Lower lobe of right lung (tissue), 2 donors: Measurements from ENCODE around the gene KRTAP2-2. TPM values are rescaled to one million over a fixed set of nuclear protein-coding genes. Genes with fewer than 3 reads are reported as not detected.
"Not testable (repeated sequence)": the region's sequence is repeated elsewhere in the genome, so short reads cannot be mapped to it uniquely, and the experiment has no call there.

Experiments
- ATAC-seq, 2 donors: fragments of 200-7000 bp; cut with Tn5 transposase; one replicate each; pipeline ENCODE4 v1.9.1; 2020 to 2022; ENCODE audit warnings: mild to moderate bottlenecking in 2 of 2, moderate library complexity in 2 of 2
- DNase-seq: peaks from one replicate; pipeline ENCODE4 v3.0.0-alpha.2; 2020
- H3K27ac ChIP-seq: fragments of 200-600 bp; one replicate; pipeline ENCODE4 v1.8.0; 2022
- H3K27me3 ChIP-seq: fragments of 200-600 bp; one replicate; pipeline ENCODE4 v1.8.0; 2022; ENCODE audit warnings: low read depth
- H3K36me3 ChIP-seq: fragments of 200-600 bp; one replicate; pipeline ENCODE4 v1.8.0; 2022; ENCODE audit warnings: mild to moderate bottlenecking
- H3K4me1 ChIP-seq: fragments of 200-600 bp; one replicate; pipeline ENCODE4 v1.8.0; 2022
- H3K4me3 ChIP-seq: fragments of 200-600 bp; one replicate; pipeline ENCODE4 v1.8.0; 2022; ENCODE audit warnings: mild to moderate bottlenecking
- H3K9me3 ChIP-seq: fragments of 200-600 bp; one replicate; pipeline ENCODE4 v1.8.0; 2022
- intact Hi-C: fragments of 100-400 bp; cut with DNase I; formaldehyde crosslinking; loops from one replicate; pipeline ENCODE4 v1.11.0; 2022
- long read RNA-seq: library from polyadenylated mRNA; unstranded; transcript quantifications from one replicate; pipeline ENCODE4 v2.0.0, GENCODE V29; 2021
- total RNA-seq: library from RNA; stranded (reverse); fragmentation: NEBNext Ultra II Directional; extraction: Animal tissue kit (Norgen Biotek cat#: 25700); gene quantifications from one replicate; pipeline ENCODE4 v1.2.1, GENCODE V29; 2021
- TF ChIP-seq, protein P1 (sequence below): fragments of 200-600 bp; IDR thresholded peaks from one replicate; pipeline ENCODE4 v1.8.0; 2022; ENCODE audit warnings: antibody characterized with exemption, mild to moderate bottlenecking
- donor health status: DM: no; HTN: yes; CAD: no; lungs with severe emphysema.

Gene KRTAP2-2, protein sequence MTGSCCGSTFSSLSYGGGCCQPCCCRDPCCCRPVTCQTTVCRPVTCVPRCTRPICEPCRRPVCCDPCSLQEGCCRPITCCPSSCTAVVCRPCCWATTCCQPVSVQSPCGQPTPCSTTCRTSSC
- total RNA-seq, result not detected
- long read RNA-seq, result 0 reads

DNA sequence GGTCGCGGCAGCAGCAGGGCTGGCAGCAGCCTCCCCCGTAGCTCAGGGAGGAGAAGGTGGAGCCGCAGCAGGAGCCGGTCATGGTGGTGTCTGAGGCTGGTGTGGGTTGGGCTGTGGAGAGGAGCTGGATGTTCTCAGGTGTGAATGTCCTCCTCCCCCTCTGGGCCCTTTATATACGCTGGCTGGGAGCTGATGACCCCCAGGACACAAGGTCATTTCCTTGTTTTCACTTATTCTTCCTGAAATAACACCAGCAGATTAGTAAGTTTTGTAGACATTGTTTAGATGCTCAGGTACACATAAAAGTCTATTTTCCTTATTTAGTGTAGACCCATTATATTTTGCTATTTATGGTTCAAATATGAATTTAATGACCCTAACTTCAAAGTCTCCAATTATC lies at the start of gene KRTAP2-2:
Gene KRTAP2-2, minus strand, starts transcription at position 101 of the 400 bp plus-strand sequence. Its CDS starts 19 bp downstream, at position 82.
- ATAC-seq, result not testable (repeated sequence)

DNA sequence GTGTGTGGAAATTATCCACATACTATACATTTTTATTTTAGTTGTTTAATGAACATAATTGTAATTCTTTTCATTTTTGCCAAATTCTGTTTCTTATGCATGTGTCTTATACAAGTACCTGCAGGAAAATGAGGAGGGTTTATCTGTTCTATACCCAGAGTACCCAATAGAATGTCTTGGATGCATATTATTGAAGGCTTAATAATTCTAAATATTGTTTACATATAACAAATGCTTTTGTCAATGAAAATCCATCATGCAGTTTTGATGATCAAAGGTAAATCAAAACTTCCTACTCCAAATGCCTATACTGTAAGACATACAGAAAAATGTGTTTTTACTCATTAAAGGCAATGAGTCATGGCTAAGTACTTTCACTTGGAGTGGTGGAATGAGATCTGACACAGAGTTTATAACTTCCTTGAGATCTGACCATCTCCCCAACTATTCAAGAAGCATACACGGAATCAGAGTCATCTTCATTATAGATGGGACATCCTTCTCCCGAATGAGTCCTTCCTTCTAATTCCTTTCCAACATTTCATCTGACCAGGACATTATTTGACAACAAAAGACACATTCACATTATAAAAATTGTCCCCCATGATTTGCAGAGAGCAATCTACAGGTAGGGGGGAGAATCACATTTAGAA lies 49.5 kb upstream of the KRTAP2-2 start:
- H3K9me3 ChIP-seq, intact Hi-C loops, H3K4me3 ChIP-seq, DNase-seq, ATAC-seq, H3K36me3 ChIP-seq, H3K27ac ChIP-seq, H3K27me3 ChIP-seq, H3K4me1 ChIP-seq: not testable (repeated sequence)

More for the DNA sequence above, at the start of gene KRTAP2-2:
- H3K4me1 ChIP-seq, H3K4me3 ChIP-seq, intact Hi-C loops, H3K27ac ChIP-seq, DNase-seq, H3K36me3 ChIP-seq, H3K9me3 ChIP-seq: not testable (repeated sequence)
- peaks cover 13% of the 10 kb centered on the region for H3K27me3 ChIP-seq

DNA sequence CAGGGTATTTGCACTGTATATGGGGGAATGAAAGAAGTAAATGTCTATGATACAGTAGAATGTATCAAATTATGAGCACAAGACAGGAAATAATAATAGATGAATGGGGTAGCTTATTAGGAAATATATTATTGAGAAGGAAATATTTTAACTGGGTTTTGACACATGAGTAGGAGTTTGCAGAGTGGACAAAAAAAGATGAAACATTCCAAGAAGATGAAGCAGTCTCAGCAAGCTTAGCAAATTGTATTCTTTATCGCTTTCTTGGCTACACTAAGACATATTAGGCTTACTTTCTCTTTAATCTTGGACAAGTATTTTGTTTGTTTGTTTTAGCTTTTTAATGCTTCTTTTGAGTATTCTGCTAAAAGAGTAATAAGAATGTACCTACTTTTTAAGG lies 48.9 kb upstream of the KRTAP2-2 start:
- H3K9me3 ChIP-seq, result no peaks in the 10 kb centered on the region
- TF ChIP-seq, protein P1, sequence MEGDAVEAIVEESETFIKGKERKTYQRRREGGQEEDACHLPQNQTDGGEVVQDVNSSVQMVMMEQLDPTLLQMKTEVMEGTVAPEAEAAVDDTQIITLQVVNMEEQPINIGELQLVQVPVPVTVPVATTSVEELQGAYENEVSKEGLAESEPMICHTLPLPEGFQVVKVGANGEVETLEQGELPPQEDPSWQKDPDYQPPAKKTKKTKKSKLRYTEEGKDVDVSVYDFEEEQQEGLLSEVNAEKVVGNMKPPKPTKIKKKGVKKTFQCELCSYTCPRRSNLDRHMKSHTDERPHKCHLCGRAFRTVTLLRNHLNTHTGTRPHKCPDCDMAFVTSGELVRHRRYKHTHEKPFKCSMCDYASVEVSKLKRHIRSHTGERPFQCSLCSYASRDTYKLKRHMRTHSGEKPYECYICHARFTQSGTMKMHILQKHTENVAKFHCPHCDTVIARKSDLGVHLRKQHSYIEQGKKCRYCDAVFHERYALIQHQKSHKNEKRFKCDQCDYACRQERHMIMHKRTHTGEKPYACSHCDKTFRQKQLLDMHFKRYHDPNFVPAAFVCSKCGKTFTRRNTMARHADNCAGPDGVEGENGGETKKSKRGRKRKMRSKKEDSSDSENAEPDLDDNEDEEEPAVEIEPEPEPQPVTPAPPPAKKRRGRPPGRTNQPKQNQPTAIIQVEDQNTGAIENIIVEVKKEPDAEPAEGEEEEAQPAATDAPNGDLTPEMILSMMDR, result no peak
- no peak overlapping the region for H3K4me3 ChIP-seq
- no peak for DNase-seq
- no peak overlapping the region for H3K27ac ChIP-seq
- ATAC-seq, result no peak
- no peaks in the 10 kb centered on the region for H3K27me3 ChIP-seq
- intact Hi-C loops, result no loop called here
- H3K4me1 ChIP-seq, result no peaks in the 10 kb centered on the region
- no peaks in the 10 kb centered on the region for H3K36me3 ChIP-seq

DNA sequence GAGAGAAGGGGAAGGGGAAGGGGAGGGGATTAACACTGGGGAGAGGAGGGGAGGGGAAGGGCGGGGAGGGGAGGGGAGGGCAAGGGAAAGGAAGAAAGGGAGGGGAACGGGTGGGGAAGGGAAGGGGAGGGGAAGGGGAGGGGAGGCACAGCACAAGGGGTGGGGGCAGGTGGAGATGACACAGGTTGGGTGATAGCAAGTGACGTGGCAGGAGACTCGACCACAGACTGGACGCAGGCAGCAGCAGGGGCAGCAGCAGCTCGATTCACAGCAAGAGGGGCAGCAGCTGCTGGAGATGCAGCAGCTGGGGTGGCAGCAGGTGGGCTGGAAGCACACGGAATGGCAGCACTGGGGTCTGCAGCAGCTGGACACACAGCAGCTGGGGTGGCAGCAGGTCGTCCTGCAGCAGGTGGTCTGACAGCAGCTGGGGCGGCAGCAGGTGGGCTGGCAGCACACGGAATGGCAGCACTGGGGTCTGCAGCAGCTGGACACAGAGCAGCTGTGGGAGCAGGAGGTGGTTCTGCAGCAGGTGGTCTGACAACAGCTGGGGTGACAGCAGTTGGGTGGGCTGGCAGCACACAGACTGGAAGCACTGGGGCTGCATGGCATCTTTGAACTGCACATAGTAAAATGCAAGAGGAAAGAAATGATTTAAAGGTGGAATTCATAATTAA lies 46.7 kb upstream of the KRTAP2-2 start, which contains the start of gene KRTAP4-16:
Gene KRTAP4-16, minus strand, starts transcription at position 624 of the 674 bp plus-strand sequence. Its CDS starts 0 bp downstream, at position 624.
- no peak for DNase-seq
- intact Hi-C loops, result no loop called here

DNA sequence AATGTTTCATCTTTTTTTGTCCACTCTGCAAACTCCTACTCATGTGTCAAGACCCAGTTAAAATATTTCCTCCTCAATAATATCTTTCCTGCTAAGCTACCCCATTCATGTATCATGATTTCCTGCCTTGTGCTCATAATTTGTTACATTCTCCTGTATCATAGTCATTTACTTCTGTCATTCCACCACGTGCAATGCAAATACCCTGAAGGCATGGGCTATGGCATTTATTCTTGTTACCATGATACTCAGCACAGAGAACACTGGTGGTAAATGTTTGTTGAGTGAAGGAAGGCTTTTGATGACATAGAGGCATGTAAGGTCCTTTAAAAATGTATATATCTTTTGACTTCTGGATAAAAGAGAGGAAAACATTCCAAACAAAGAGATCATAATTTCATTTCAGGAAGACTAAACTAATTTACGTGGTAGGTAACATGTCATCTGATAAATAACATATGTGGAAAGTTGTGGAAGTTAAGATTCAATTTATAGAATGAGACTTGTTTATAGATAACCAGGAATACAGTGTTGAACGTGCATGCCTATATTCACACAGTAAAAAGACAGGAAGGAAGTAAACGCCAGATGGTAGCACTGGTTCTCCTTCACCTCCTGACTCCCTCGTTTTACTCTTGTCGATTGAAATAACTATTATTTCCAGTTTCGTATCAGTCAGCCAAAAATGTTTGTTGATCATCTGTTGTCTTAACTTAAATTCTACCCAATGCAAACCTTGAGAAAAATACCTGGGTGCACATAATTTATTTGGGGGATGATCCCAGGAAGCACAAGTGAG lies 44.9 kb upstream of the KRTAP2-2 start:
- intact Hi-C loops, result not testable (repeated sequence)

More for the DNA sequence above, 46.7 kb upstream of the KRTAP2-2 start, which contains the start of gene KRTAP4-16:
- Histone ChIP-seq H3K27ac (no peak within 1 kb of the TSS), H3K9me3 (no peaks in the 10 kb centered on the region), H3K27me3 (no peaks in the 10 kb centered on the region), H3K36me3 (no peaks in the 10 kb centered on the region), H3K4me1 (no peaks in the 10 kb centered on the region), H3K4me3 (no peak within 1 kb of the TSS)
- TF ChIP-seq, protein P1, result no peak
- no peak for ATAC-seq

DNA sequence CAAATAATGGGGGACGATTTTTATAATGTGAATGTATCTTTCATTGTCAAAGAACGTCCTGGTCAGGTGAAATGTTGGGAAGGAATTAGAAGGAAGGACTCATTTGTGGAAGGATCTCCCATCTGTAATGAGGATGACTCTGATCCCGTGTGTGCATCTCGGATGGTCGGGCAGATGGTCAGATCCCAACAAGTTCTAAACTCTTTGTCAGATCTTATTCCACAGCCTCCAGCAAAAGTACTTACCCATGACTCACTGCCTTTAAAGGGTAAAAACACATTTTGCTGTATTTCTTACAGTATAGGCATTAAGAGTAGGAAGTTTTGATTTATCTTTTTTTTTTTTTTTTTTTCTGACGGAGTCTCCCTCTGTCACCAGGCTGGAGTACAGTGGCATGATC lies 43.5 kb upstream of the KRTAP2-2 start:
- intact Hi-C loops, result no loop called here
- H3K4me3 ChIP-seq, result no peak overlapping the region
- no peaks in the 10 kb centered on the region for H3K9me3 ChIP-seq
- H3K27ac ChIP-seq, result no peak overlapping the region
- peaks cover 3% of the 10 kb centered on the region for H3K27me3 ChIP-seq
- TF ChIP-seq, protein P1, result no peak
- DNase-seq (no peak), ATAC-seq (no peak)
- no peaks in the 10 kb centered on the region for H3K4me1 ChIP-seq
- H3K36me3 ChIP-seq, result no peaks in the 10 kb centered on the region

More for the DNA sequence above, 44.9 kb upstream of the KRTAP2-2 start:
- H3K4me3 ChIP-seq, H3K27ac ChIP-seq, H3K4me1 ChIP-seq, H3K9me3 ChIP-seq, H3K36me3 ChIP-seq, H3K27me3 ChIP-seq, ATAC-seq, DNase-seq: not testable (repeated sequence)
